IMR-90 (cell line): ENCODE measurements around the gene PHKG2. TPM values are rescaled to one million over a fixed set of nuclear protein-coding genes. Genes with fewer than 3 reads are reported as not detected.

Source experiments
- ATAC-seq: fragments of 200-7000 bp; cut with Tn5 transposase; 2 replicates; pipeline ENCODE4 v1.9.1; 2020; ENCODE audit warnings: low read depth, mild to moderate bottlenecking, moderate library complexity
- BruUV-seq: library from RNA; stranded (reverse); fragments of 400-500 nt; replicated peaks from 2 replicates; lab custom pipeline; 2021; lab: Mats Ljungman, UMichigan
- CTCF ChIA-PET: fragments of 300-600 bp; formaldehyde crosslinking; extraction: SDS; loops from one replicate; lab custom pipeline; 2021; ENCODE audit warnings: antibody characterized with exemption; lab: Yijun Ruan, JAX
- POLR2A ChIA-PET: fragments of 300-600 bp; sonication (Branson Sonifier 250); formaldehyde crosslinking; loops from one replicate; lab custom pipeline; 2022; ENCODE audit warnings: antibody characterized with exemption; ENCODE audit not compliant: unreplicated experiment; lab: Charles Lee
- DNase-seq: peaks from one replicate; pipeline ENCODE4 v3.0.0; 2013
- H2AFZ ChIP-seq: replicated peaks from 2 replicates; pipeline ENCODE3; 2013; ENCODE audit warnings: low read length, mild to moderate bottlenecking; ENCODE audit not compliant: poor library complexity
- H2AK5ac ChIP-seq: 2 replicates; pipeline ENCODE4 v1.6.1; 2013; ENCODE audit warnings: low read depth, low read length, inconsistent platforms
- H2AK9ac ChIP-seq: replicated peaks from 2 replicates; pipeline ENCODE3; 2013; ENCODE audit warnings: mild to moderate bottlenecking, low read depth, low read length, moderate library complexity; ENCODE audit not compliant: poor library complexity
- H2BK120ac ChIP-seq: 2 replicates; pipeline ENCODE4 v1.6.1; 2013; ENCODE audit warnings: low read depth, low read length, inconsistent platforms
- H2BK15ac ChIP-seq: 3 replicates; pipeline ENCODE4 v1.6.1; 2013; ENCODE audit warnings: low read depth, low read length, inconsistent platforms
- H2BK20ac ChIP-seq: 2 replicates; pipeline ENCODE4 v1.6.1; 2013; ENCODE audit warnings: low read depth, mild to moderate bottlenecking, inconsistent platforms, low read length, moderate library complexity
- H2BK5ac ChIP-seq: 2 replicates; pipeline ENCODE4 v1.6.1; 2013; ENCODE audit warnings: mild to moderate bottlenecking, low read depth, low read length, inconsistent platforms; ENCODE audit not compliant: poor library complexity, severe bottlenecking
- H3K14ac ChIP-seq: replicated peaks from 2 replicates; pipeline ENCODE4 v1.6.1; 2013; ENCODE audit warnings: low read depth, low read length, inconsistent platforms
- H3K18ac ChIP-seq: 2 replicates; pipeline ENCODE4 v1.6.1; 2013; ENCODE audit warnings: low read depth, low read length, control low read depth
- H3K23ac ChIP-seq: 2 replicates; pipeline ENCODE4 v1.6.1; 2013; ENCODE audit warnings: low read depth, low read length, inconsistent platforms
- H3K27ac ChIP-seq: 2 replicates; pipeline ENCODE4 v1.5.1; 2013; ENCODE audit warnings: mild to moderate bottlenecking, control low read depth, low read length; ENCODE audit not compliant: insufficient read depth
- H3K27me3 ChIP-seq: 2 replicates; pipeline ENCODE4 v1.6.1; 2013; ENCODE audit warnings: low read length; ENCODE audit not compliant: control insufficient read depth, insufficient read depth
- H3K36me3 ChIP-seq: 2 replicates; pipeline ENCODE4 v1.6.1; 2013; ENCODE audit warnings: low read length, mixed read lengths; ENCODE audit not compliant: control insufficient read depth, insufficient read depth
- H3K4ac ChIP-seq: 2 replicates; pipeline ENCODE4 v1.6.1; 2013; ENCODE audit warnings: low read depth, low read length, inconsistent platforms
- H3K4me1 ChIP-seq: 2 replicates; pipeline ENCODE4 v1.6.1; 2013; ENCODE audit warnings: low read length, mixed read lengths; ENCODE audit not compliant: control insufficient read depth, insufficient read depth
- H3K4me2 ChIP-seq: 2 replicates; pipeline ENCODE4 v1.6.1; 2013; ENCODE audit warnings: low read depth, mild to moderate bottlenecking, control low read depth, low read length, moderate library complexity
- H3K4me3 ChIP-seq: 2 replicates; pipeline ENCODE4 v1.5.1; 2013; ENCODE audit warnings: low read depth, mild to moderate bottlenecking, control low read depth, low read length, moderate library complexity; ENCODE audit not compliant: insufficient read depth
- H3K56ac ChIP-seq: 2 replicates; pipeline ENCODE4 v1.6.1; 2013; ENCODE audit warnings: low read length, inconsistent platforms; ENCODE audit not compliant: insufficient read depth; ENCODE audit errors: extremely low read depth
- H3K79me1 ChIP-seq, 2 experiments: 2 replicates each; pipeline ENCODE4 v1.6.1; 2013; ENCODE audit warnings: low read length in 2 of 2, inconsistent platforms in 1 of 2, low read depth in 1 of 2
- H3K9ac ChIP-seq: 2 replicates; pipeline ENCODE4 v1.6.1; 2013; ENCODE audit warnings: low read depth, low read length, control low read depth
- H3K9me1 ChIP-seq: 2 replicates; pipeline ENCODE4 v1.6.1; 2013; ENCODE audit warnings: low read length, inconsistent platforms; ENCODE audit not compliant: insufficient read depth
- H3K9me3 ChIP-seq: 2 replicates; pipeline ENCODE4 v1.6.1; 2013; ENCODE audit warnings: low read length; ENCODE audit not compliant: control insufficient read depth, insufficient read depth
- H4K20me1 ChIP-seq: 2 replicates; pipeline ENCODE4 v1.6.1; 2013; ENCODE audit warnings: low read length, inconsistent platforms; ENCODE audit not compliant: insufficient read depth
- H4K5ac ChIP-seq: 2 replicates; pipeline ENCODE4 v1.6.1; 2013; ENCODE audit warnings: mild to moderate bottlenecking, low read depth, low read length, control low read depth
- H4K8ac ChIP-seq, 2 experiments: 2 replicates each; pipeline ENCODE4 v1.6.1; 2013; ENCODE audit warnings: low read depth in 2 of 2, low read length in 2 of 2, control low read depth in 1 of 2, inconsistent platforms in 1 of 2
- H4K91ac ChIP-seq: 2 replicates; pipeline ENCODE4 v1.6.1; 2013; ENCODE audit warnings: low read depth, low read length, inconsistent platforms; ENCODE audit not compliant: insufficient read depth
- BHLHE40 ChIP-seq: fragments of 150-350 bp; IDR thresholded peaks from 2 replicates; pipeline ENCODE4 v1.6.1; 2016; ENCODE audit warnings: mild to moderate bottlenecking, low read depth, low read length
- CEBPB ChIP-seq: IDR thresholded peaks from 2 replicates; pipeline ENCODE4 v1.6.1; 2012; ENCODE audit warnings: low read depth, low read length, improper control_type of control experiment
- CHD1 ChIP-seq: IDR thresholded peaks from 2 replicates; pipeline ENCODE4 v1.6.1; 2012; ENCODE audit warnings: low read depth, low read length, improper control_type of control experiment
- CTCF ChIP-seq: conservative IDR thresholded peaks from 2 replicates; pipeline ENCODE4 v1.5.1; 2012; ENCODE audit warnings: mild to moderate bottlenecking, low read depth, low read length, improper control_type of control experiment
- ELK1 ChIP-seq: fragments of 150-350 bp; IDR thresholded peaks from 2 replicates; pipeline ENCODE4 v1.6.1; 2016; ENCODE audit warnings: low read depth, mild to moderate bottlenecking, low read length, moderate library complexity, borderline replicate concordance
- FOS ChIP-seq: fragments of 150-350 bp; IDR thresholded peaks from 2 replicates; pipeline ENCODE4 v1.6.1; 2016; ENCODE audit warnings: low read depth, low read length
- MAFK ChIP-seq: IDR thresholded peaks from 2 replicates; pipeline ENCODE4 v1.6.1; 2012; ENCODE audit warnings: low read depth, low read length, improper control_type of control experiment
- MAZ ChIP-seq: IDR thresholded peaks from 2 replicates; pipeline ENCODE4 v1.6.1; 2012; ENCODE audit warnings: low read depth, mild to moderate bottlenecking, low read length, improper control_type of control experiment, moderate library complexity, borderline replicate concordance
- MXI1 ChIP-seq: IDR thresholded peaks from 2 replicates; pipeline ENCODE4 v1.6.1; 2012; ENCODE audit warnings: low read depth, mild to moderate bottlenecking, low read length, moderate library complexity, borderline replicate concordance
- NFE2L2 ChIP-seq: fragments of 150-350 bp; IDR thresholded peaks from 2 replicates; pipeline ENCODE4 v1.6.1; 2016; ENCODE audit warnings: low read depth, mild to moderate bottlenecking, low read length
- POLR2A ChIP-seq: IDR thresholded peaks from 2 replicates; pipeline ENCODE4 v1.6.1; 2012; ENCODE audit warnings: mild to moderate bottlenecking, low read depth, low read length
- RAD21 ChIP-seq: IDR thresholded peaks from 2 replicates; pipeline ENCODE4 v1.6.1; 2012; ENCODE audit warnings: low read length, improper control_type of control experiment
- RCOR1 ChIP-seq: IDR thresholded peaks from 2 replicates; pipeline ENCODE4 v1.6.1; 2012; ENCODE audit warnings: mild to moderate bottlenecking, low read length, improper control_type of control experiment; ENCODE audit not compliant: insufficient replicate concordance
- RFX5 ChIP-seq: IDR thresholded peaks from 2 replicates; pipeline ENCODE4 v1.8.0; 2012; ENCODE audit warnings: low read depth, mild to moderate bottlenecking, low read length, moderate library complexity
- SMC3 ChIP-seq: fragments of 150-350 bp; IDR thresholded peaks from 2 replicates; pipeline ENCODE4 v1.6.1; 2016; ENCODE audit warnings: low read depth, mild to moderate bottlenecking, antibody characterized with exemption, low read length, moderate library complexity
- USF2 ChIP-seq: fragments of 150-350 bp; IDR thresholded peaks from 2 replicates; pipeline ENCODE4 v1.6.1; 2017; ENCODE audit warnings: mild to moderate bottlenecking, antibody characterized with exemption, low read length, low read depth
- WGBS, 2 experiments: methylation state at CpG; one replicate each; pipeline versions ENCODE4 v1.1.5 to v1.1.7; 2013; ENCODE audit warnings: missing lambda C conversion rate in 2 of 2; ENCODE audit not compliant: insufficient read length in 1 of 2; ENCODE audit errors: extremely low coverage in 2 of 2; 5-methylcytosine and 5-hydroxymethylcytosine counted together
- dilution Hi-C: fragments of 300-500 bp; cut with HindIII; formaldehyde crosslinking; loops from one replicate; pipeline ENCODE4 v1.14.3; 2018; ENCODE audit warnings: low sequenced_read_pairs; ENCODE audit not compliant: unreplicated experiment
- in situ Hi-C: fragments of 300-500 bp; cut with MboI; formaldehyde crosslinking; loops from 3 replicates; pipeline ENCODE4 v1.14.3; 2019; ENCODE audit warnings: low sequenced_read_pairs, inconsistent platforms, mixed read lengths
- intact Hi-C: fragments of 100-400 bp; cut with micrococcal nuclease; formaldehyde crosslinking; loops from 2 replicates; pipeline ENCODE4 v1.10.0; 2022
- polyA plus RNA-seq, 3 experiments: library from polyadenylated mRNA; depleted of rRNA; stranded (reverse); fragments of >200 nt; gene quantifications; 2 replicates each; pipeline ENCODE4 v1.2.3, GENCODE V29; 2012; ENCODE audit warnings: low replicate concordance in 1 of 3
- total RNA-seq: library from RNA; depleted of rRNA; stranded (reverse); fragments of >200 nt; gene quantifications from 2 replicates; pipeline ENCODE4 v1.2.3, GENCODE V29; 2012

PHKG2 gene
- total and polyA plus RNA-seq, 2 of the 4 experiments (the other 2 are of a cell fraction), result 26.0 to 38.9 TPM

- DNase-seq (no peak), ATAC-seq (no peak)
- dilution Hi-C loops (no loop called here), intact Hi-C loops (no loop called here), in situ Hi-C loops (no loop called here)
- Histone ChIP-seq H3K9ac (no peak overlapping the region), H2AK9ac (no peak overlapping the region), H2BK15ac (no peak overlapping the region), H3K27me3 (no peaks in the 10 kb centered on the region), H3K4ac (no peak overlapping the region), H2BK5ac (no peak overlapping the region), H4K5ac (no peak overlapping the region), H3K4me3 (no peak overlapping the region), H3K79me1 (peaks cover 41 to 57% of the 10 kb centered on the region in 2 experiments), H3K36me3 (peaks cover 74% of the 10 kb centered on the region), H3K9me3 (no peaks in the 10 kb centered on the region), H2AK5ac (no peak overlapping the region), H3K56ac (no peak overlapping the region), H2BK120ac (no peak overlapping the region), H2AFZ (no peak overlapping the region), H3K9me1 (no peaks in the 10 kb centered on the region), H3K18ac (no peak overlapping the region), H3K14ac (no peak overlapping the region), H3K4me1 (no peaks in the 10 kb centered on the region), H4K20me1 (peaks cover 16% of the 10 kb centered on the region; the same call in 1 of the 2 replicates), H3K4me2 (no peak overlapping the region), H3K23ac (no peak overlapping the region), H4K91ac (no peak overlapping the region), H4K8ac (no peak overlapping the region), H3K27ac (no peak overlapping the region), H2BK20ac (no peak overlapping the region)
- TF ChIP-seq SMC3 (no peak), CTCF (no peak), RCOR1 (no peak), ELK1 (no peak), RFX5 (no peak), FOS (no peak), MXI1 (no peak), CEBPB (no peak), RAD21 (no peak), CHD1 (no peak), BHLHE40 (no peak), MAZ (no peak), NFE2L2 (no peak), USF2 (no peak), MAFK (no peak), POLR2A (no peak)
- 99% methylated on average over 9 of the region's 11 CpGs; no CpG with 5 or more reads in 1 of the 2 experiments for WGBS, 2 experiments
- BruUV-seq, result no TSS peak
- POLR2A ChIA-PET, result no interaction called here
- CTCF ChIA-PET, result interaction anchor here (0.6 kb wide), 1 partner anchor 16 kb away, joined by 3 read pairs; no protein-coding TSS in a partner anchor
These were observed 28.1 kb upstream of the PHKG2 start for GRCh38 chr16:30720086-30720485.
